Bronchial epithelial cell (primary cell): Measurements from ENCODE around the gene STXBP5. TPM values are rescaled to one million over a fixed set of nuclear protein-coding genes. Genes with fewer than 3 reads are reported as not detected.

Experiments
- DNase-seq: peaks from one replicate; pipeline ENCODE4 v3.0.0-alpha.2; 2010; ENCODE audit warnings: low read depth
- FAIRE-seq: peaks from 2 replicates; lab custom pipeline; 2011; peaks lifted over from hg19 to GRCh38; lab: Jason Lieb, UNC
- H3K27me3 ChIP-seq: 2 replicates; pipeline ENCODE4 v1.5.1; 2011; ENCODE audit warnings: low read length; ENCODE audit not compliant: control insufficient read depth, insufficient read depth
- H3K36me3 ChIP-seq: 2 replicates; pipeline ENCODE4 v1.5.1; 2011; ENCODE audit warnings: low read length; ENCODE audit not compliant: control insufficient read depth, insufficient read depth
- H3K4me3 ChIP-seq: 2 replicates; pipeline ENCODE4 v1.5.1; 2011; ENCODE audit warnings: mild to moderate bottlenecking, low read depth, low read length, control low read depth
- total RNA-seq: library from RNA; depleted of rRNA; stranded (reverse); fragments of >200 nt; gene quantifications from 2 replicates; pipeline ENCODE4 v1.2.1, GENCODE V29; 2014
- TF ChIP-seq, protein P1 (sequence below): IDR thresholded peaks from 2 replicates; pipeline ENCODE4 v1.5.1; 2011; ENCODE audit warnings: mild to moderate bottlenecking, moderate library complexity, low read length, control low read depth, inconsistent platforms; ENCODE audit not compliant: insufficient read depth, severe bottlenecking

The STXBP5 gene
- 19.2 and 31.7 TPM in 2 replicates for total RNA-seq

DNA sequence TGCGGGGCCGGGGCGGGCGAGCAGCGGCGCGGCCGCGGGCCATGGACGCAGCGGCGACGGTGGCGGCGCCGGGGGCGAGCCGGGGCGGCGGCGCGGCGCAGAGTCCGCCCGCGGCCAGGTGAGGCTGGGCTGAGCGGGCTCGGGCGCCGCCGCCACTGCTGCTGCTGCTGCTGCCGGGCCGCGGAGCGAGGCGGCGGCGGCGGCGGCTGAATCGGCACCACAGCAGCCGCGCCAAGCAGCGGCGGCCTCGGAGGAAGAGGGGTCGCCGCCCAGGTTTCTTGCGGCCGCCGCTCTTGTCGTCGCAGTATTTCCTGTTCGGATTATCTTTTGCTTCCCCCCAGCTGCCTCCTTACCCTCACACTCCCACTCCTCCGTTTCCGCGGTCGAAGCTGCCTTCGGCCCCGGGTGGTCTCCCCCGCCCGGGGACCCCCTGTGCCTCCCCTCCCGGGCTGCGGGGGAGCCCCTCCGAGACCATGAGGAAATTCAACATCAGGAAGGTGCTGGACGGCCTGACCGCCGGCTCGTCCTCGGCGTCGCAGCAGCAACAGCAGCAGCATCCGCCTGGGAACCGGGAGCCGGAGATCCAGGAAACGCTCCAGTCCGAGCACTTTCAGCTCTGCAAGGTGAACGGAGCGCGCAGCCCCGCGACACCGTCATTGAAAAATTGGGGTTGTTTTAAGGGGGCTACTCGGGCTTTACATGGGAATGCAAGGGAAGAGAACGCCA, at the start of gene STXBP5:
TSS of gene STXBP5 (plus strand) at position 358 of the 726 bp plus-strand sequence. CDS start at position 474, 116 bp downstream.
- TF ChIP-seq, protein P1, sequence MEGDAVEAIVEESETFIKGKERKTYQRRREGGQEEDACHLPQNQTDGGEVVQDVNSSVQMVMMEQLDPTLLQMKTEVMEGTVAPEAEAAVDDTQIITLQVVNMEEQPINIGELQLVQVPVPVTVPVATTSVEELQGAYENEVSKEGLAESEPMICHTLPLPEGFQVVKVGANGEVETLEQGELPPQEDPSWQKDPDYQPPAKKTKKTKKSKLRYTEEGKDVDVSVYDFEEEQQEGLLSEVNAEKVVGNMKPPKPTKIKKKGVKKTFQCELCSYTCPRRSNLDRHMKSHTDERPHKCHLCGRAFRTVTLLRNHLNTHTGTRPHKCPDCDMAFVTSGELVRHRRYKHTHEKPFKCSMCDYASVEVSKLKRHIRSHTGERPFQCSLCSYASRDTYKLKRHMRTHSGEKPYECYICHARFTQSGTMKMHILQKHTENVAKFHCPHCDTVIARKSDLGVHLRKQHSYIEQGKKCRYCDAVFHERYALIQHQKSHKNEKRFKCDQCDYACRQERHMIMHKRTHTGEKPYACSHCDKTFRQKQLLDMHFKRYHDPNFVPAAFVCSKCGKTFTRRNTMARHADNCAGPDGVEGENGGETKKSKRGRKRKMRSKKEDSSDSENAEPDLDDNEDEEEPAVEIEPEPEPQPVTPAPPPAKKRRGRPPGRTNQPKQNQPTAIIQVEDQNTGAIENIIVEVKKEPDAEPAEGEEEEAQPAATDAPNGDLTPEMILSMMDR, result no peak
- FAIRE-seq (no peak), DNase-seq (peak; percentile 42)
- H3K36me3 ChIP-seq, result no peaks in the 10 kb centered on the region
- H3K4me3 ChIP-seq, result peak within 1 kb of the TSS; percentile 94
- H3K27me3 ChIP-seq, result no peaks in the 10 kb centered on the region

DNA sequence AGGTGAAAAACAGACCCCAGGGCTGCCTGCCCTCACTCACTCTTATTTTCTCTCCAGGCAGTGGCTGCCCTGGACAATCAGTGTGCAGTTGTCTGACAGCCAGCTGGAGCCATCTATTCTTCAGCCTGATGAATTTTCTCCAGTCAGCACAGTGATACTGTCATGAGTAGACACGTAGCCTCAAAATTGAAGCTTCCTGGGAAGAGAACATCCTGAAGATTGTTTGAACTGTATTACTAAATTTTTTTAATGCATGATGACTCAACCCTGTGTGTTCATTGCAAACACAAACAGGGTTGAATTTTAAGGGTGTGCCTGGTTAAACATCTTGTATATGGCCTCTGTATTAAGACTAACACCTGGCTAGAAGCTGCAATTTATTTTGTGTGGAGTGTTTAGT, 49.8 kb upstream of the STXBP5 start:
- peak; percentile 96 for DNase-seq
- TF ChIP-seq, protein P1, result no peak
- Histone ChIP-seq H3K36me3 (no peaks in the 10 kb centered on the region), H3K27me3 (no peaks in the 10 kb centered on the region), H3K4me3 (no peak overlapping the region)
- no peak for FAIRE-seq

DNA sequence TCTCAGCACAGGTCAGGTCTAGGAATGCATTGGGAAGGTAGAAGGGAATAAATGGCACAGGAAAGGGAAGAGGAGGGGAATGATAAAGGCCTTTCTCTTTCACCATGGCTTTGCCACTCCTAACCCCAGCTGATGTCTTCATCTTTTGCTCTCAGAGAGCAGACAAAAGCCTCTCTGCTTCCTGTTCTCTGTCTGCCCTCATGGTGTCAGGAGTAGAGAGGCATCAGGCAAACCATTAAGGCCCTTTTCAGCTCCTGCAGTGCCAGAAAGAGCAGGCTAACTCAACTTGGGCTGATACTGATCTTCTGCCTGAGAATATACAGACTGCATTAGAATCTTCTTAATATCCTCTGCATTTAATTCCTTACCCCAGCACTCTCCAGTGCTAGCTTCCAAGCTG, 48.0 kb upstream of the STXBP5 start:
- TF ChIP-seq, protein P1, result no peak
- Histone ChIP-seq H3K27me3 (no peaks in the 10 kb centered on the region), H3K36me3 (no peaks in the 10 kb centered on the region), H3K4me3 (no peak overlapping the region)
- no peak for FAIRE-seq
- DNase-seq, result no peak

DNA sequence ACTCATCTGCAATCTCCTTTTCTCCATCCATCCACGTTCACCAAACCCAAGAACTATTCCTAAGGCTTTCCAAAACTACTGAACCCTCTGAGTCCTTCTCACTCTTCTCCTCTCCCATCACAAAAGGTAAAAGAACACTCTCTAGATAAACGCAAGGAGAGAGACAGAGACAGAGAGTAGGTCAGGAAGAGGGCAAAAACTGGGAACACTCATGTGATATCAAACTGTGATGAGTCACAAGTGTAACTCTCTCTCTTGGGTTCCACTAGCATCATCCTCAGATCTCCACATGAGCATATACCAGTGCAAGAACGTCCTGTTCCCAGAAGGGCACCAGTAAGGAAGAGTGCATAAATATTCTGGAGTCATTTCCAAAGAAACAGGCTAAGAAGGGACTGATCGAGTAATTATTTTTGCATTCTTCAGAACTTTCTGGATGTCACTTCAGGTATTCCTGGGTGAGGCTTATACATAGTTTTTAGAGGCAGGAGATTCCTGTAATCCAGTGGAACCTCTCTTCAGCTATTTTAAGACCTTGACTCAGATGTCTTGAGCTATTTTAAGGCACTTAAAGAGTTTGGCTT, 47.3 kb upstream of the STXBP5 start:
- Histone ChIP-seq H3K27me3 (no peaks in the 10 kb centered on the region), H3K36me3 (no peaks in the 10 kb centered on the region), H3K4me3 (no peak overlapping the region)
- TF ChIP-seq, protein P1, result no peak
- FAIRE-seq (peak; percentile 66), DNase-seq (peak; percentile 40)

DNA sequence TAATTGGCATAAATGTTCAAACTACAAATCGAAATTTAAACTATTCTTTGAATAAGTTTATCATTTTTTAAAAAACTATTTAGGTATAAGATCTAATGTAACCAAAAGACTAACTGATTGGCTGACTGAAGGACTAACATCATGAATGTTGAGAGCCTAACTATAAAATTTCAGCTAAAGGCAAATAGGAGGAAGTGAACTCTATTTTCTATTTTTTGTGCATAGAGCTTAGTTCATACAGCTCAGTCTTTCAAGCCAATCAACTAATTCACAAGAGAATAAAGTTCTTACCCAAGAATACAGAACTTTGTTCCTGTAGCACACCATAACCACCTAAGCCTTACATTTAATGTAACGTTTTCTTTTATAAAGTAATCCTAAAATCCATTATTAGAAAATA, 46.3 kb upstream of the STXBP5 start:
- TF ChIP-seq, protein P1, result no peak
- no peak for DNase-seq
- no peaks in the 10 kb centered on the region for H3K36me3 ChIP-seq
- no peaks in the 10 kb centered on the region for H3K27me3 ChIP-seq
- no peak for FAIRE-seq
- H3K4me3 ChIP-seq, result no peak overlapping the region
